Measurements from ENCODE around the gene STX2.

- TF ChIP-seq POLR2A (IDR thresholded peaks at IDR 0.05) (no peak), CTCF (IDR thresholded peaks at IDR 0.05) (no peak), POLR2AphosphoS5 (IDR thresholded peaks at IDR 0.05; ENCODE audit: insufficient read depth in 1 of 2, low read depth in 1 of 2) (no peak)
Measured at GRCh38 chr12:130817804-130818203, 21.2 kb downstream of the STX2 start.
